ENCODE results near the gene RIMOC1. TPM values are rescaled to one million over a fixed set of nuclear protein-coding genes. Genes with fewer than 3 reads are reported as not detected.

The RIMOC1 gene
- total RNA-seq, 1 experiment from 2014 or later, result 43.4 TPM

GRCh38 chr5:41857989-41858388, 46.2 kb upstream of the RIMOC1 start:
- POLR2A ChIA-PET (ENCODE audit: low non-redundant PET), result no interaction called here
- H3K4me1 ChIP-seq (ENCODE audit: insufficient read depth, low read length, poor library complexity, severe bottlenecking), result no peaks in the 10 kb centered on the region
- no peaks in the 10 kb centered on the region for H3K9me3 ChIP-seq (ENCODE audit: low read depth, low read length, poor library complexity, severe bottlenecking)
- peaks cover 20% of the 10 kb centered on the region for H3K36me3 ChIP-seq (ENCODE audit: insufficient read depth, low read length, poor library complexity, severe bottlenecking)
- H3K4me3 ChIP-seq (ENCODE audit: low read depth, low read length, poor library complexity, severe bottlenecking), result no peak overlapping the region
- CTCF ChIA-PET, result no interaction called here
- H3K27me3 ChIP-seq (replicated peaks; ENCODE audit: insufficient read depth, low read depth, low read length, poor library complexity), result no peaks in the 10 kb centered on the region
- intact Hi-C loops (cut with micrococcal nuclease; ENCODE audit: unreplicated experiment), result loop anchor here (5.0 kb wide), 3 partner anchors 724 to 1029 kb away; no protein-coding TSS in a partner anchor
- no peak for DNase-seq (ENCODE audit: low spot score)
- TF ChIP-seq, protein P1, sequence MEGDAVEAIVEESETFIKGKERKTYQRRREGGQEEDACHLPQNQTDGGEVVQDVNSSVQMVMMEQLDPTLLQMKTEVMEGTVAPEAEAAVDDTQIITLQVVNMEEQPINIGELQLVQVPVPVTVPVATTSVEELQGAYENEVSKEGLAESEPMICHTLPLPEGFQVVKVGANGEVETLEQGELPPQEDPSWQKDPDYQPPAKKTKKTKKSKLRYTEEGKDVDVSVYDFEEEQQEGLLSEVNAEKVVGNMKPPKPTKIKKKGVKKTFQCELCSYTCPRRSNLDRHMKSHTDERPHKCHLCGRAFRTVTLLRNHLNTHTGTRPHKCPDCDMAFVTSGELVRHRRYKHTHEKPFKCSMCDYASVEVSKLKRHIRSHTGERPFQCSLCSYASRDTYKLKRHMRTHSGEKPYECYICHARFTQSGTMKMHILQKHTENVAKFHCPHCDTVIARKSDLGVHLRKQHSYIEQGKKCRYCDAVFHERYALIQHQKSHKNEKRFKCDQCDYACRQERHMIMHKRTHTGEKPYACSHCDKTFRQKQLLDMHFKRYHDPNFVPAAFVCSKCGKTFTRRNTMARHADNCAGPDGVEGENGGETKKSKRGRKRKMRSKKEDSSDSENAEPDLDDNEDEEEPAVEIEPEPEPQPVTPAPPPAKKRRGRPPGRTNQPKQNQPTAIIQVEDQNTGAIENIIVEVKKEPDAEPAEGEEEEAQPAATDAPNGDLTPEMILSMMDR (conservative IDR thresholded peaks at IDR 0.05; ENCODE audit: low read depth, low read length), result no peak
- TF ChIP-seq EZH2 (IDR thresholded peaks at IDR 0.05; ENCODE audit: borderline replicate concordance, low read depth, low read length, poor library complexity, severe bottlenecking), result no peak
- BruUV-seq (replicated peaks), result no TSS peak
- H3K27ac ChIP-seq (ENCODE audit: low read depth, low read length, poor library complexity, severe bottlenecking), result no peak overlapping the region

GRCh38 chr5:41858890-41859289, 45.3 kb upstream of the RIMOC1 start:
- DNase-seq (ENCODE audit: low spot score), result no peak
- TF ChIP-seq, protein P1 (conservative IDR thresholded peaks at IDR 0.05; ENCODE audit: low read depth, low read length), result no peak
- no peak for TF ChIP-seq EZH2 (IDR thresholded peaks at IDR 0.05; ENCODE audit: borderline replicate concordance, low read depth, low read length, poor library complexity, severe bottlenecking)
- BruUV-seq (replicated peaks), result no TSS peak
- Histone ChIP-seq H3K4me3 (ENCODE audit: low read depth, low read length, poor library complexity, severe bottlenecking) (no peak overlapping the region), H3K9me3 (ENCODE audit: low read depth, low read length, poor library complexity, severe bottlenecking) (no peaks in the 10 kb centered on the region), H3K4me1 (ENCODE audit: insufficient read depth, low read length, poor library complexity, severe bottlenecking) (no peaks in the 10 kb centered on the region), H3K27ac (ENCODE audit: low read depth, low read length, poor library complexity, severe bottlenecking) (no peak overlapping the region), H3K36me3 (ENCODE audit: insufficient read depth, low read length, poor library complexity, severe bottlenecking) (peaks cover 18% of the 10 kb centered on the region), H3K27me3 (replicated peaks; ENCODE audit: insufficient read depth, low read depth, low read length, poor library complexity) (no peaks in the 10 kb centered on the region)
- POLR2A ChIA-PET (ENCODE audit: low non-redundant PET), result no interaction called here
- CTCF ChIA-PET, result interaction anchor here (1.4 kb wide), 1 partner anchor 198 kb away, joined by 3 read pairs; no protein-coding TSS in a partner anchor
- intact Hi-C loops (cut with micrococcal nuclease; ENCODE audit: unreplicated experiment), result loop anchor here (5.0 kb wide), 3 partner anchors 723 to 1028 kb away; no protein-coding TSS in a partner anchor

GRCh38 chr5:41863871-41864486, 40.2 kb upstream of the RIMOC1 start:
- peaks cover 11% of the 10 kb centered on the region for H3K36me3 ChIP-seq (ENCODE audit: insufficient read depth, low read length, poor library complexity, severe bottlenecking)
- peaks cover 5% of the 10 kb centered on the region for H3K4me1 ChIP-seq (ENCODE audit: insufficient read depth, low read length, poor library complexity, severe bottlenecking)
- no peak overlapping the region for H3K27ac ChIP-seq (ENCODE audit: low read depth, low read length, poor library complexity, severe bottlenecking)
- TF ChIP-seq, protein P1 (conservative IDR thresholded peaks at IDR 0.05; ENCODE audit: low read depth, low read length), result no peak
- DNase-seq (ENCODE audit: low spot score), result peak; percentile 15
- H3K9me3 ChIP-seq (ENCODE audit: low read depth, low read length, poor library complexity, severe bottlenecking), result no peaks in the 10 kb centered on the region
- BruUV-seq (replicated peaks), result no TSS peak
- no peak overlapping the region for H3K4me3 ChIP-seq (ENCODE audit: low read depth, low read length, poor library complexity, severe bottlenecking)
- POLR2A ChIA-PET (ENCODE audit: low non-redundant PET), result no interaction called here
- intact Hi-C loops (cut with micrococcal nuclease; ENCODE audit: unreplicated experiment), result no loop called here
- CTCF ChIA-PET, result no interaction called here
- no peaks in the 10 kb centered on the region for H3K27me3 ChIP-seq (replicated peaks; ENCODE audit: insufficient read depth, low read depth, low read length, poor library complexity)

Data from A673 (cell line).